Calu3 (cell line): Measurements from ENCODE around the gene DEXI. TPM values are rescaled to one million over a fixed set of nuclear protein-coding genes. Genes with fewer than 3 reads are reported as not detected.

Experiments used
- BruUV-seq: library from RNA; stranded (reverse); fragments of 400-500 nt; replicated peaks from 2 replicates; lab custom pipeline; 2021; lab: Mats Ljungman, UMichigan
- CTCF ChIA-PET: fragments of 300-600 bp; sonication (Branson Sonifier 250); formaldehyde crosslinking; loops from one replicate; lab custom pipeline; 2022; ENCODE audit warnings: antibody characterized with exemption; lab: Charles Lee
- DNase-seq: peaks from one replicate; pipeline ENCODE4 v3.0.0; 2022
- H3K27ac Mint-ChIP-seq: one replicate; pipeline ENCODE4 v1.8.0; 2022; ENCODE audit warnings: mixed read lengths; ENCODE audit not compliant: unreplicated experiment
- H3K27me3 Mint-ChIP-seq: one replicate; pipeline ENCODE4 v1.8.0; 2022; ENCODE audit warnings: mixed read lengths; ENCODE audit not compliant: unreplicated experiment
- H3K36me3 Mint-ChIP-seq: one replicate; pipeline ENCODE4 v1.8.0; 2022; ENCODE audit warnings: mild to moderate bottlenecking, moderate library complexity, mixed read lengths; ENCODE audit not compliant: insufficient read depth, unreplicated experiment
- H3K4me1 Mint-ChIP-seq: one replicate; pipeline ENCODE4 v1.8.0; 2022; ENCODE audit warnings: mild to moderate bottlenecking, low read depth, mixed read lengths; ENCODE audit not compliant: unreplicated experiment
- H3K4me3 Mint-ChIP-seq: one replicate; pipeline ENCODE4 v1.8.0; 2022; ENCODE audit warnings: mild to moderate bottlenecking, low read depth, moderate library complexity, mixed read lengths; ENCODE audit not compliant: unreplicated experiment
- H3K9me3 Mint-ChIP-seq: one replicate; pipeline ENCODE4 v1.8.0; 2022; ENCODE audit warnings: low read depth, mixed read lengths; ENCODE audit not compliant: unreplicated experiment
- CTCF ChIP-seq: fragments of 200-600 bp; IDR thresholded peaks from one replicate; pipeline ENCODE4 v1.8.0; 2022; ENCODE audit warnings: antibody characterized with exemption; ENCODE audit not compliant: unreplicated experiment
- intact Hi-C: fragments of 100-400 bp; cut with micrococcal nuclease; formaldehyde crosslinking; loops from one replicate; pipeline ENCODE4 v1.10.0; 2022; ENCODE audit not compliant: unreplicated experiment
- total RNA-seq: library from RNA; stranded (reverse); gene quantifications from 2 replicates; pipeline ENCODE4 v1.2.3, GENCODE V29; 2022

Gene DEXI
- total RNA-seq, 1 experiment from 2014 or later = 32.3 TPM

- TF ChIP-seq CTCF = no peak
- CTCF ChIA-PET = interaction anchor here (1.5 to 4.1 kb wide), 3 partner anchors 20 to 422 kb away, joined by 5 to 34 read pairs (median 8); partner anchors contain the start of genes CLEC16A and SOCS1
- no peak overlapping the region for H3K4me3 Mint-ChIP-seq
- H3K9me3 Mint-ChIP-seq = no peaks in the 10 kb centered on the region
- BruUV-seq = no TSS peak
- H3K27me3 Mint-ChIP-seq = no peaks in the 10 kb centered on the region
- no peak for DNase-seq
- peaks cover 14% of the 10 kb centered on the region for H3K36me3 Mint-ChIP-seq
- H3K4me1 Mint-ChIP-seq = no peaks in the 10 kb centered on the region
- H3K27ac Mint-ChIP-seq = no peak overlapping the region
- intact Hi-C loops = loop anchor here (1.0 kb wide), 1 partner anchor 440 kb away; no protein-coding TSS in a partner anchor
Measured at GRCh38 chr16:10964891-10965326, 22.6 kb upstream of the DEXI start.

DNA sequence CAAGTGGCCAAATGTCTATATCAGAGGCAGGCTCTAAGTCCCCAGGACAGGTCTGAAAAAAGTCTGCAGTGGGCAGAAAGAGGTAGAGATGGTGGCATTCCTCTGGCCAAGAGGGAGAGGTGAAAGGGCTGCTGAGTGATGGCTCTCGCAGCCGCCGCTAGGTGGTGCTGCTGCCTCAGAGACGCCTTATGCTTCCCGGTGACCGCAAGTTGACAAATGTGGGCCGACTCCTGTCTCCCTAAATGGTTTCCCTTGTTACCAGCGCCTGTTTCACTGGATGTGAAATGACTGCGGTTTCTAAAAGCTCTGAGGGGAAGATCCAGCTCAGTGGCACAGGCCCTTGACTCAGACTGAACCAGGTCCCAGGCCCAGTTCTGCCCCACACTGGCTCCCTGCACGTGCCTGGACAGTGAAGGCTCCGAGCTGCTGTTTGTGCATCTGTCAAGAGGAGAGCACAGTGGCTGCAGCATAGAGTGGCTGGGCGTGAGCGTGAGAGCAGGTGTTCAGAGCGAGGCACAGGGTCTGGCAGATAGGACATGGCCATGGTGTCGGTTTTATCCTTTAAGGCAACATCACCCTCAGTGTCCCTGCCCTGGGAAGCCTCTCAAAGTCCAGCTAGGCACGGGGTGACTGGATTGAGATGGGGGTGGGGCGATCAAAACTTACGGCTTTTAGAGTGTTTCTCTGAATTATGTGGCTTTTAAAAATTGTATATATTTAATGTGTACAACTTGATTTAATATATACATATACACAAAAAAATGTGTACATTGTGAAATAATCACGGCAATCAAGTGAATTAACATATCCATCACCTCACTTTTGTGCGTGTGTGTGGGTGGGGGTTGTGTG lies 22.0 kb upstream of the DEXI start:
- no TSS peak for BruUV-seq

GRCh38 chr16:10961231-10961630 lies 19.0 kb upstream of the DEXI start:
- DNase-seq = no peak
- Mint-ChIP-seq H3K4me3 (no peak overlapping the region), H3K4me1 (peaks cover 9% of the 10 kb centered on the region), H3K9me3 (no peaks in the 10 kb centered on the region), H3K27me3 (no peaks in the 10 kb centered on the region), H3K36me3 (peaks cover 14% of the 10 kb centered on the region), H3K27ac (no peak overlapping the region)
- BruUV-seq = no TSS peak
- CTCF ChIA-PET = interaction anchor here (4.1 kb wide), 1 partner anchor 296 kb away, joined by 34 read pairs; the partner anchor contains the start of gene SOCS1
- intact Hi-C loops = no loop called here
- TF ChIP-seq CTCF = no peak

More for the DNA sequence above, 22.0 kb upstream of the DEXI start:
- peaks cover 14% of the 10 kb centered on the region for H3K36me3 Mint-ChIP-seq
- no peak overlapping the region for H3K4me3 Mint-ChIP-seq
- CTCF ChIA-PET = interaction anchor here (0.9 to 4.1 kb wide), 6 partner anchors 10 to 423 kb away, joined by 3 to 34 read pairs (median 4); partner anchors contain the start of genes CLEC16A and SOCS1
- H3K4me1 Mint-ChIP-seq = no peaks in the 10 kb centered on the region
- peak; percentile 95 for TF ChIP-seq CTCF
- no peaks in the 10 kb centered on the region for H3K27me3 Mint-ChIP-seq
- intact Hi-C loops = loop anchor here (1.0 kb wide), 1 partner anchor 441 kb away; no protein-coding TSS in a partner anchor
- H3K27ac Mint-ChIP-seq = no peak overlapping the region
- no peaks in the 10 kb centered on the region for H3K9me3 Mint-ChIP-seq
- DNase-seq = peak; percentile 91

GRCh38 chr16:10959161-10959560 lies 16.9 kb upstream of the DEXI start:
- H3K27me3 Mint-ChIP-seq = no peaks in the 10 kb centered on the region
- BruUV-seq = no TSS peak
- intact Hi-C loops = no loop called here
- H3K4me3 Mint-ChIP-seq = no peak overlapping the region
- CTCF ChIA-PET = interaction anchor here (0.6 kb wide), 1 partner anchor 298 kb away, joined by 3 read pairs; no protein-coding TSS in a partner anchor
- peaks cover 9% of the 10 kb centered on the region for H3K4me1 Mint-ChIP-seq
- DNase-seq = no peak
- no peak overlapping the region for H3K27ac Mint-ChIP-seq
- no peak for TF ChIP-seq CTCF
- H3K36me3 Mint-ChIP-seq = peaks cover 6% of the 10 kb centered on the region
- H3K9me3 Mint-ChIP-seq = no peaks in the 10 kb centered on the region
